ENCODE data around the gene HOXA10.

Gene HOXA10

GRCh38 chr7:27165089-27165995, 8.8 kb downstream of the HOXA10 start, which contains the start of gene HOXA9:
HOXA9 (minus strand) TSS chr7:27165537; CDS start chr7:27165457, 80 bp downstream.
- DNase-seq = no peak

- DNase-seq = no peak
Observed at GRCh38 chr7:27164367-27165088, 9.6 kb downstream of the HOXA10 start.

- DNase-seq = no peak
Observed at GRCh38 chr7:27164045-27164366, 10.1 kb downstream of the HOXA10 start.

GRCh38 chr7:27163288-27164044, 10.7 kb downstream of the HOXA10 start:
- no peak for DNase-seq

GRCh38 chr7:27162561-27163287, 11.4 kb downstream of the HOXA10 start:
- DNase-seq = no peak

GRCh38 chr7:27161721-27162560, 12.2 kb downstream of the HOXA10 start:
- no peak for DNase-seq

- DNase-seq = no peak
Observed at GRCh38 chr7:27161214-27161720, 12.9 kb downstream of the HOXA10 start.

GRCh38 chr7:27160546-27161213, 13.4 kb downstream of the HOXA10 start:
- DNase-seq = peak; percentile 89

GRCh38 chr7:27160145-27160545, 14.0 kb downstream of the HOXA10 start:
- DNase-seq = peak; percentile 34

- no peak for DNase-seq
Observed at GRCh38 chr7:27159266-27160144, 14.6 kb downstream of the HOXA10 start.

GRCh38 chr7:27158436-27159265, 15.5 kb downstream of the HOXA10 start:
- DNase-seq = no peak

- DNase-seq = no peak
Observed at GRCh38 chr7:27157702-27158431, 16.3 kb downstream of the HOXA10 start.

GRCh38 chr7:27156916-27157701, 17.0 kb downstream of the HOXA10 start:
- no peak for DNase-seq

- no peak for DNase-seq
Observed at GRCh38 chr7:27156508-27156898, 17.6 kb downstream of the HOXA10 start, which contains the start of gene HOXA7. HOXA7 (minus strand) TSS chr7:27156675; CDS start chr7:27156545, 130 bp downstream.

- peak; percentile 34 for DNase-seq
Observed at GRCh38 chr7:27155816-27156507, 18.2 kb downstream of the HOXA10 start.
